GM12864 (cell line): ENCODE data around the gene CXCL17.
A peak's percentile ranks its signal among the peaks of the same experiment; 100 is the strongest.

Source experiments
- DNase-seq: peaks from one replicate; pipeline ENCODE4 v3.0.0-alpha.2; 2011; ENCODE audit warnings: low read depth
- H3K4me3 ChIP-seq: 2 replicates; pipeline ENCODE4 v1.5.1; 2011; ENCODE audit warnings: mild to moderate bottlenecking, low read depth, low read length, control low read depth
- TF ChIP-seq, protein P1 (sequence below): IDR thresholded peaks from 2 replicates; pipeline ENCODE4 v1.5.1; 2011; ENCODE audit warnings: low read depth, mild to moderate bottlenecking, moderate library complexity, low read length, control low read depth, inconsistent platforms; ENCODE audit errors: missing control alignments

CXCL17 gene

DNA sequence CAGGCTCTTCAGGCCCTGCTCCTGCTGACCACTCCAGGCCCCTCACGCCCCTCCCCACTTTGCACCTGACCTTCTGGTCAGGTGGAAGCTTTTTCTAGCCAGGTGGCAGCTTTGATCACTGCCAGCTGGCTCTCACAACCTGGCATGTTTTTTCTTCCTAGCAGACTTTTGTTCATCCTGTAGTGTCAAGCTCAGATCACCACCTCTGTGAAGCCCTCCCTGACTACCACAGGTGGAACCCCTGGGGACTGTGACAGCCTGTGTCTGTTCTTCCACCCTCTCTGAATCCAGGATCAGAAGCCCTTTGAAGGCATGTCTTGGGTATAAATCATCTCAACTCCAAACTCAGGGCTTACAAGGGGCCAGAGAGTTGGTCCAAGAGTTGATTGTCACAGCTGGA, 42.3 kb downstream of the CXCL17 start:
- no peak for DNase-seq
- TF ChIP-seq, protein P1, sequence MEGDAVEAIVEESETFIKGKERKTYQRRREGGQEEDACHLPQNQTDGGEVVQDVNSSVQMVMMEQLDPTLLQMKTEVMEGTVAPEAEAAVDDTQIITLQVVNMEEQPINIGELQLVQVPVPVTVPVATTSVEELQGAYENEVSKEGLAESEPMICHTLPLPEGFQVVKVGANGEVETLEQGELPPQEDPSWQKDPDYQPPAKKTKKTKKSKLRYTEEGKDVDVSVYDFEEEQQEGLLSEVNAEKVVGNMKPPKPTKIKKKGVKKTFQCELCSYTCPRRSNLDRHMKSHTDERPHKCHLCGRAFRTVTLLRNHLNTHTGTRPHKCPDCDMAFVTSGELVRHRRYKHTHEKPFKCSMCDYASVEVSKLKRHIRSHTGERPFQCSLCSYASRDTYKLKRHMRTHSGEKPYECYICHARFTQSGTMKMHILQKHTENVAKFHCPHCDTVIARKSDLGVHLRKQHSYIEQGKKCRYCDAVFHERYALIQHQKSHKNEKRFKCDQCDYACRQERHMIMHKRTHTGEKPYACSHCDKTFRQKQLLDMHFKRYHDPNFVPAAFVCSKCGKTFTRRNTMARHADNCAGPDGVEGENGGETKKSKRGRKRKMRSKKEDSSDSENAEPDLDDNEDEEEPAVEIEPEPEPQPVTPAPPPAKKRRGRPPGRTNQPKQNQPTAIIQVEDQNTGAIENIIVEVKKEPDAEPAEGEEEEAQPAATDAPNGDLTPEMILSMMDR = no peak
- H3K4me3 ChIP-seq = no peak overlapping the region

DNA sequence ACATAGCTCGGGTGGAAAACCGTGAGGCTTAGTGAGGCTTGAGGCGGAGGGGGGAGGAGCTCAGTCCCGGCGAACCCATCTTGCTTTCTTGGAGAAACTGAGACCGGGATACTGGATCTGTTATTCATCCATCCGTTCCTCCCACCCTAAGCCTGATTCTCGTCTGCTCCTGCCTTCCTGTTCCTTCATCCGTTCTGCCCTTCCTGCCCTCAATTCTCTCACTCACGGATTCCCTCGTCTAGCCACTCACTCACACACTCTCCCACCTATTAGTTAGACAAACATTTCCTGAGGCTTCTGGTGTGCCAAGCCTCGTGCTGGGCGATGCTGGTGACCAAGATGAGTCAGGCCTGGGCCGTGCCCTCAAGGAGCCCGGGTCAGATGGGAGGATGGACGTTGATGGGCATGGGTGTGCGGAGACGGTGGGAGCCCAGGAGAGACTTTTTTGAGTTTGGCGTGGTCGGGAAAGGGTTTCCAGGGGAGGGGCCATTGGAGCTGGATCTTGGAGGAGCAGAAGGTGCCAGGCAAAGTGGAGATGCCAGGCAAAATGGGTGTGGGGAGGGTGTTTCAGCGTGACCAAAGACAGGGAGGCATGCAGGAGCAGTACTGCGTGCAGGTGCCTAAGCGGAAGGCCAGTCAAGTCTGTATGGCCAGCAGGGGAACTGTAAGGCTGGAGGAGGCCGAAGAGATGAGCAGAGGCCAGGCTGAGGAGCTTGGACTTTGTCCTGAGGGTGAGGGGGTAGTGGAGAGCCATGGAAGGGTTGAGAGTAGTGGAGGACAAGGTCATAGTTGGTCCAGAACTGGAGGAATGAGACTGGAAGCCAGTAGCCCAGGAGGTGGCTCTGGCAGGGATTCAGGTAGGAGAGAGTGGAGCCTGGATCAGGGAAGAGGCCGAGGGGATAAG, 45.2 kb downstream of the CXCL17 start:
- peak overlapping the region; percentile 94 for H3K4me3 ChIP-seq
- DNase-seq = no peak
- TF ChIP-seq, protein P1 = no peak

DNA sequence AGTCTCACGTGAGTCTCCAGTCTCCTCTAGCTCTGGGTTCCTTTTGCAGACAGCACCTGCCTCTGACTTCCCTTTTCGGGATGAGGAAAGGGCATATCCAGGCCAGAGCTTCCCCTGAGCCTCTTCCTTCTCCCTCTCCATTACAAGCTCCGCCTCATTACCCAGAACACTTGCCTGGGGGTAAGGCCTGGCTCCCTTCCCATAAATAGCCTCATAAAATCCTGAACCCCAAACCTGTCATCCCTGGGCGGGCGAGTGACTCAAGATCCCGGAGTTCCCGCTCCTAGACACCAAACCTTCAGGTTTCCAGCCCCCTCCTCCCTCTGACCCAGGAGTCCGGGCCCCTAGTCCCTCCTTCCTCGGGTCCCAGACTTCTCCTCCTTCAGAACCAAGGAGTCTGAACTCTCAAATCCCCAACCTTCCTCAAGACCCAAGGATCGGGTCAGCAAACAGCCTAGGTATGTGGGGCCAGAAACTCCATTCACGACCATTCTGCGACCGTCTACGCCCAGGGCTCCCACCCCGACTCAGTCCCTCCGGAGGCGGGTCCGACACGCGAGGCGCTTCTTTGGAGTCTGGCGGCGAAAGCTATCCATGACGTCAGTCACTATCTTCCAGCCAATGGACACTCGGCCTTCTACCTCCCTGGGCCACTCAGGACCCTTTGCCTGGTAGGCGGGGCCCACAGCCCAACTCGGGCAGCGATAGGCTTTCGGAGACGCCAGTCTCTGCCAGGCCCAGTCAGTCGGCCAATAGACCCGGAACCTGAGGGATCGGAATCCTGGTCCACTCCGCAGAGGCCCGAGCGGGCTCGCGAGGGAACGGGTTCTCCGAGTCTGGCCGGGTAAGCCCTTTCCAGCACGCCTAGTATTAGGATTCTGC, 46.1 kb downstream of the CXCL17 start:
- H3K4me3 ChIP-seq = peak overlapping the region; percentile 94
- TF ChIP-seq, protein P1 = no peak
- peak; percentile 96 for DNase-seq

DNA sequence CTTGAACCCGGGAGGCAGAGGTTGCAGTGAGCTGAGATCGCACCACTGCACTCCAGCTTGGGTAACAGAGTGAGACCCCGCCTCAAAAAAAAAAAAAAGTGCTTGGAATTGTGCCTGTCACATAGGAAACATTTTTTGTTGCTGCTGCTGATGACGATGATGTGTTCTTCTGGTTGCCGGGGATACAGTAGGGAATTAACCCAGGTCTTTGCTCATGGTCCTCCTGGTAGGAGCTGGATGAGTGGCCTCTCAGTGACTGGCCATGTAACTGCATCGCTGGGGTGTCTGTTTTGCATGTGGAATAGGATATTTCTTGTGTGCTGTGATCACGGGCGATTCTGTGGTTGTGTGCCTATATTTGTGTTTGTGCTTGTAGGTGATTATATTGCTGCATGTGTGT, 48.0 kb downstream of the CXCL17 start:
- TF ChIP-seq, protein P1 = no peak

DNA sequence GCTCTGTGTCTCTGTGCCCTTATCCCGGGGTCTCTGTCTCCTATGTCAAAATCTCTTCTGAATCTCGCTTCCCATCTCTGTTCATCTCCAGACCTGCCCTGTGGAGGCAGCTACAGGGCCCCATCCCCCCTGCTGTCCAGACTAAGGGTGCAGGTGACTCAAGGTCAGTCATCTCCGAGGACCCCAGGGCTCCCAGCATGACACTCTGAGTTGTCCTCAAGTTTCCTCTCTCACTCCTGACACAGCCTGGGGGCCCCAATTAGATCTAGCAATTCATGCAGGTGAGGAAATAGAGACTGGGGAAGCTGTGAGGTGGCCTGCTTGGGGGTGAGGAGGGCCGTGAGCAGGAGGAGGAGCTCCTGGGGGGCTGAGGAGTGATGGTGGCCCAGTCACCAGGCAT, 50.6 kb downstream of the CXCL17 start:
- TF ChIP-seq, protein P1 = no peak
- no peak overlapping the region for H3K4me3 ChIP-seq
- DNase-seq = no peak

More for the DNA sequence above, 48.0 kb downstream of the CXCL17 start:
- no peak for DNase-seq
- H3K4me3 ChIP-seq = no peak overlapping the region

DNA sequence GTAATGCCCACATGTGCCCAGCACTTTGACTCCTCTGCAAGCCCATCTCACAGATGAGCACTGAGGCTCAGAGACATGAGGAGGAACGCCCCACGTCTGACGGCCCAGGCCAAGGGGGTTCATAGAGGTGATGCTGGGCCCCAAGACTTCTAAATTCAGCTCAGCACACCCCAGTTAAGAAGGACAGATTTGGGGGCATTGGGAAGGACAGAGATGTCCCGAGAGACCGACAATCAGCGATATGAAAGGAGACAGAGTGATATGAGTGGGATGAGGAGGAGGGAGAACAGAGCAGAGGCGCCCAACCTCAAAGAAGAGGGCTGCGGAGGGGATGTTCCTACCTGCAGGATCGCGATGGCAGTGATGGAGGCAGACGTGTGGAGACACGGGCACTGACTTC, 52.8 kb downstream of the CXCL17 start, which contains the start of gene CNFN:
Gene CNFN (minus strand): TSS at position 399 of the 400 bp plus-strand sequence. CDS start 1,260 bp downstream, outside the sequence.
- H3K4me3 ChIP-seq = no peak within 1 kb of the TSS
- no peak for DNase-seq
- TF ChIP-seq, protein P1 = no peak
